Omental fat pad (tissue), 4 donors: ENCODE measurements around the gene PACSIN1. TPM values are rescaled to one million over a fixed set of nuclear protein-coding genes. Genes with fewer than 3 reads are reported as not detected.

ENCODE experiments used
- ATAC-seq: fragments of 150-250 bp; one replicate; pipeline ENCODE4 v1.9.1; 2016; ENCODE audit warnings: mild to moderate bottlenecking, moderate library complexity; ENCODE audit not compliant: low FRiP score
- DNase-seq: peaks from one replicate; pipeline ENCODE4 v3.0.0-alpha.2; 2019; ENCODE audit warnings: low spot score
- CTCF ChIP-seq, 3 donors: fragments of 450-650 bp; IDR thresholded peaks; one replicate each; pipeline ENCODE4 v1.5.1; 2016 to 2017; ENCODE audit warnings: antibody characterized with exemption in 3 of 3, mild to moderate bottlenecking in 3 of 3, moderate library complexity in 2 of 3
- total RNA-seq, 4 donors: library from RNA; depleted of rRNA; stranded (reverse); fragments of >200 nt; gene quantifications; one replicate each; pipeline ENCODE4 v1.1.0, GENCODE V29; 2016

PACSIN1 gene
- total RNA-seq, 4 donors from 2014 or later: not detected

GRCh38 chr6:34490390-34491090 lies 24.7 kb downstream of the PACSIN1 start:
- no peak for DNase-seq
- TF ChIP-seq CTCF (IDR thresholded peaks at IDR 0.05): no peak
- ATAC-seq: no peak

DNA sequence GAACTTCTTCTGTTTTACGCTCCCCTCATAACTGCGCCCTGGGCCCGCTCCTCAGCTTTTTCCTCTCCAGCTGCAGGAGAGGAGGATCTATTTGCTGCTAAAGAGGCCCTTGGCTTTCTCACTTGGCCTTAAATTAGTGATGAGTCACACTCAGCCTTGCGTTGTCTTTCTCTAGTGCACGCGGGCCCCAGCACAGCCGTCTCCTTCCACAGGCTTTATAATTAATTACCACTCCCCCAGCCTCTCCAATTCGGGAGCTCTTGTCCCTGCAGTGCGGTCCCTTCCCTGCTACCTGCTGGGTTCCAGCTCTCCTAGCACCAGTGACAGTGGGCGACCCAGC lies 25.2 kb downstream of the PACSIN1 start:
- ATAC-seq: peak; percentile 16
- no peak for DNase-seq
- TF ChIP-seq CTCF (IDR thresholded peaks at IDR 0.05): no peak

DNA sequence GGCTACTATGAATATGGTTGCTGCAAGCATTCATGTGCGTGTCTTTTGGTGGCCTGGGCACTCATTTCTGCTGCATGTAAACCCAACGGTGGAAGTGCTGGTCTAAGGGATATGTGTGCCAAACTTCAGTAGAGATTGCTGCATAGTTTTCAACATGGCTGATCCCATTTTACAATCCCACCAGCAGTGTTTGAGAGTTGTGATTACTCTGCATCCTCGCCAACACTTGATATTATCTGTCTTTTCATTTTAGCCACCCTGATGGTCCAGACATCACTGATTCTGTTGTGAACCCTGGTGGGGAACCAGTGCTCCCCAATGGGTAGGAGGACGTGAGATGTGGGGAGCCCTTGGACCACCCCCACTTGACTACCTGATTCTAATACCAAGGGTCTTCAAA lies 27.5 kb downstream of the PACSIN1 start:
- no peak for DNase-seq

GRCh38 chr6:34494973-34495372 lies 29.1 kb downstream of the PACSIN1 start:
- ATAC-seq (no peak), DNase-seq (no peak)
- TF ChIP-seq CTCF (IDR thresholded peaks at IDR 0.05): no peak

More for the DNA sequence above, 27.5 kb downstream of the PACSIN1 start:
- ATAC-seq: no peak
- no peak for TF ChIP-seq CTCF (IDR thresholded peaks at IDR 0.05)

DNA sequence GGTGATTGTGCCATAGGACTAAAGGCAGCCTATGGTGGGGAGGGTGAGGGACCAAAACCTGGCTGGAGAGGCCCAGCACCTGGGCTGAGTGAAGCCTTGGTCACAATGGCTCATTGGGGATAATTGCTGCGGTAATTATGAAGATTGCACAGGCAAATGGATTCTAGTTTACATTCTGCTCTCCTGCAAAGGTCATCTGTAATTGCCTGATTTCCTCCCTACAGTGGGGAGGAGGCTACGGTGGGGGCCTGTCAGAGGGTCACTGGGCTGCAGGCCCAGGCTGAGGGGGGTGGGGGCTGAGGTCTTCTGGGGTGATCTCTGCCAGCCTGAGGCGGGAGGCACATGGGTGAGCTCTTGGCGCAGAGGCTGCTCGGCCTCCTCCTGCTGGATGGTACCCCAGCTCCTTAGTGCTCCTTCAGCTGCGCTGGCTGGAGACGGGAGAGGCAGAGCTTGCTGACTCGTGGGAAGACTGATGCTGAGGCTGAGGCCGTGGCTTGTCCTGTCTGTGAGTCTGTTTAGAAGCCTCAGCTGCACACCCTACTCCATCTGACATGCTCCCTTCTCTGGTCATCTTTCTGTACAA lies 30.3 kb downstream of the PACSIN1 start:
- TF ChIP-seq CTCF (IDR thresholded peaks at IDR 0.05): no peak
- DNase-seq: no peak
- no peak for ATAC-seq

GRCh38 chr6:34497411-34497810 lies 31.5 kb downstream of the PACSIN1 start:
- DNase-seq (no peak), ATAC-seq (peak; percentile 6)
- no peak for TF ChIP-seq CTCF (IDR thresholded peaks at IDR 0.05)

- no peak for DNase-seq
- ATAC-seq: no peak
- TF ChIP-seq CTCF (IDR thresholded peaks at IDR 0.05): no peak
Observed at GRCh38 chr6:34506718-34507117, 40.8 kb downstream of the PACSIN1 start.
